DMS53 treated with DMSO at 0.1 percent for 48 hours (cell line): ENCODE measurements around the gene PRR3.

ENCODE experiments used
- DNase-seq: peaks from one replicate; lab custom pipeline; 2025; ENCODE audit not compliant: unreplicated experiment; lab: John Stamatoyannopoulos, UW

The PRR3 gene

DNA sequence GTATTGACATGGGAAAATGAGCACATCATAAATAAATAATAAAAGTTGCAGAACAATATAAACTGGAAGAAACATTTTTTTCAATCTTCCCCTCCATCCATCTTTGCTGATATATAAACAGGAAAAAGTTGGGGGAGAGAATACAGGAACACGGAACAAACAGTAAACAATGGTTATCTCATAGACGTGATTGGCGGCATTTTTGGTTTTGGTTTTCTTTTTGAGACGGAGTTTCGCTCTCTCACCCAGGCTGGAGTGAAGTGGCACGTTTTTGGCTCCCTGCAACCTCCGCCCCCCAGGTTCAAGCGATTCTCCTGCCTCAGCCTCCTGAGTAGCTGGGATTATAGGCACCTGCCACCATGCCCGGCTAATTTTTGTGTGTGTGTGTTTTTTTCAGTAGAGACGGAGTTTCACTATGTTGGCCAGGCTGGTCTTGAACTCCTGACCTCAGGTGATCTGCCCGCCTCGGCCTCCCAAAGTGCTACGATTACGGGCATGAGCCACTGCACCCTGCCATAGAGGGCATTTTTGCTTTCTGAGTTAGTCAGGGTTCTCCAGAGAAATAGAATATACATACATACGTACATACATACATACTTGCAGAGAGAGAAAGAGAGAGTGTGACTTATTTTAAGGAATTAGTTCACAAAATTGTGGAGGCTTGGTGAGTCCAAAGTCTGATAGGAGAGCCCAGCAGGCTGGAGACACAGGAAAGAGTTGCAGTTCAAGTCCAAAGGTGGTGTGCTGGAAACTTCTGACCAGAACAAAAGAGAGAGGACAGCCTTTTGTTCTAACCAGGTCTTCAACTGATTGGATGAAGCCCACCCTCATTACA is 23.4 kb upstream of the PRR3 start:
- DNase-seq = no peak

DNA sequence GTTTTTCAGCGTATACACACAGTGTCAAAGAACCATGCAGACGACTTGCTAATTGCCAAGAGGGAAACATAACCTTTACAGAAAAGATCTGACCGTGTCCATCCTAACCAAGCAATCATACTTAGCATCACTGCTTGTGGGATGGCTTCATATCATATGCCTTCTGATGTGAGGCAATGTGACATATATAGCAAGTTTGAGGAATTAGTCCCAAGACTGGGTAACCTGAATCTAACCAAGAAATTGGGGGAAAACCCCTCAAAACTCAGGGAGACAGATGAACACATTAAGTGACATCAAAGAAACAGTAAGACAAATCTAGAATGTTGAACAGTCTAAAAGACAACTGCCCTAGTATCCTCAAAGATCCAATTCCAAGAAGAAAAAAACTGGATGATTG is 19.2 kb upstream of the PRR3 start:
- DNase-seq = no peak

DNA sequence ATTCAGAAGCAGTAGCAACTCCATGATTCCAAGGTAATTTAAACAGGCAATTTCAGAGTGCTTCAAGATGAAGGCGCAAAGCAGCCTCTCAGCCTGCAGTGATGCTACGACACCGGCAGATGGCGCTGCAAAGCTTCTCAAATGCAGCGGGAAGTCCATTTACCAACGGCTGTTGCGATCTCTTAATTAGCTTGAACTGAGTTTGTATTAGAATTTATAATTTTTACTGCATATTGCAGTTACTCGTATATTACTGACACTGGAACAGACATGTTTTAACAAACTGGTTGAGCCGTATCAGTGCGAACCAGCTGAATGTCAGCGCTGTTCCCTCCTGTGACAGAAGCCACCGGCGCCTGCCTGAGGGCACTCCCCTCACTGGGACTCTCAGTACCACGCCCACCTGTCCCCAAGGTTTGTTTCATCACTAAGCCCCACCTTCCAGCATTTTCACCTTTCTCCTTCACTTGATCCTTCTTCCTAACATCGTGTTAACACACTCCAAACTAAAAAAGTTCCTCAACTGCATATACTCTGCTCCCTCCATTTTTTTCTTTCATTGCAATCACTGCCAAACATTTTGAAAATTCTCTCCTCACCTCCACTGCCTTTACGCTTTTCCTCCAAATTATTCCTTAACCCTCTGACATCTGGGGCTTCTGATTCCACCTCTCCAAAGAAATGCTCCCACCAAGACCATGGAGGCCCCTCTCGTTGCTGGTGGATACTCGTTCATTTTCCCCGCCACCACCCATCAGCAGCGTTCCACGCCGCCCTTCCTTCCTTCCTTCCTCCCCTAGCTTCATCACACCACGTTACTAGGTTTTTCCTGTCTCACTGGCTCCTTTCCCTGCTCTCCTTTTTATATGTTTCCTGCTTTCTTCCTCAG is 15.3 kb upstream of the PRR3 start:
- peak; percentile 68 for DNase-seq

DNA sequence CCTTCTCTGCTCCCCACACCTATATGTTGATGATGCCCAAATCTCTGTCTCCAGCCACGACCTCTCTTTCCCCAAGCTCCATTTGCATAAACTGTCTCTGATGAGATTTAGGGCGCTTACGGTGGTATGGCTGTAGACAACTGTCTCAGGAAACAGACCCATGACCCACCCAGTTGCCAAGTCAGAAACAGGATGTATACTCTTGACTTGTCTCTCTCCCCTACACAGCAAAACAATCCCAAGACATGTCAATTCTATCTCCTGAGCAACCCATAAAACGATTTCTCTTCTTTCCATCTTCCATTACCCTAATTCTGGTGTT is 14.7 kb upstream of the PRR3 start:
- no peak for DNase-seq

DNA sequence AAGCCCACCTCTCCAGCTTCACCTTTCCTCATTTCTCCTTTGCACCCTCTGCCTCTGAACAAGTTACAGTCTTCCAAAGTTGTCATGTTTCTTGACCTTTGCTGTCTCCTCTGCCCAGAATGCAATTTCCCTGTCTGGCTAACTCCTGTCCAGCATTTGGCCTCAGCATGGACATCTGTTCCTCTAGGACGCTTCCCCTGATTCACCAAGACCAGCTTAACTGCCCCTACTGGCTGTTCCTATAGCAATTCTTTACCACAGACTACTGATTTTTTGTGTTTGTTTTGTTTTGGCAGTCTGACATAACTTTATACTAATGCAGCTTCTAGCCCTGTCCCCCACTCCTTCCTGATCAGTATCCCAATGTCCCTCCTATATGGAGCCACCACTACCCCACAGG is 14.2 kb upstream of the PRR3 start:
- no peak for DNase-seq

DNA sequence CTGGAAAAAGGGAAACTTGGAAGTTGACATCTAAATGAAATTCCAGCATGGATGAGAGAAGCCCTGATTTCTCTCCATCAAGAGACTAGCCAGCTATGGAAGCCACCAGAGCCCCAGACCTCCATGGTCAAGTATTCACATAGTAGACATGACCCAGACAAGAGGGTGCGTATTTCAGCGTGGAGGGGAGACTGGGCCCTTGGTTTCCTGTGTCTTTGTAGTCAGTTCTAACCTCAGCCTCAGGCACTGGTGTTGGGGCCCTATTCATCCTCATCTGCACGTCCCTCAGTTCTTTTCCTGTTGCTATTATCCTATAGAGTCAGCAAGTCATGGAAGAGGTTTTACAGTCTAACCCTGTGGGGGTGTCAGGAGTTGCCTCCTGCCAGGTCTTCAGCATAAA is 13.3 kb upstream of the PRR3 start:
- DNase-seq = no peak

DNA sequence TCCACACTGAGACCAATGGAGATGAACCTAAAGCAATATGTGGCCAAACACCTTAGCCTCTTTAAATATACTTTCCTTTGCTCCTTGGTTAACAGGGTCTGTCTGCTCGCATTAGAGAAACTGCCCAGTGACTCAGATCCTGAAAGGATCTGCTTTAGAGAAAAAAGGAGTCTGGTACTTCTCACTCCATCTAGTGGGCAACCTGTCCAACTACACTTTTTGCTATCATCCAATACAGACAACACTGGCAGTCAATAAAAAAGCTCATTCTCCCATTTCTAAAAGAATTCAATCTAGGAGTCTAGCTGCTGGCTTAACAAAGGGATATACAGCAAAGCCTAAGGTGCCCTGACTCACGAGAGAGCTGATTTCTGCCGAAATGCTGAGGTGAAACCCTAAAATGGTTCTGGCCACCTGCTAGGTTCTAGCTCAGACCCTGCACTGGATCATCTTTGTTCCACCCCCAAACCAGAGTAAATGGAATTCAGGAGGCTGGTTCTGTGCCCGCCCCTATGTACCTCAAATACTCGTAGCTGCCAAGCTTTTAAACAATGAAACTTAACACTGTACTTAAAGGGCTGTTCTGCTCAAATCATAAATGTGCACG is 12.3 kb upstream of the PRR3 start:
- DNase-seq = peak; percentile 79

DNA sequence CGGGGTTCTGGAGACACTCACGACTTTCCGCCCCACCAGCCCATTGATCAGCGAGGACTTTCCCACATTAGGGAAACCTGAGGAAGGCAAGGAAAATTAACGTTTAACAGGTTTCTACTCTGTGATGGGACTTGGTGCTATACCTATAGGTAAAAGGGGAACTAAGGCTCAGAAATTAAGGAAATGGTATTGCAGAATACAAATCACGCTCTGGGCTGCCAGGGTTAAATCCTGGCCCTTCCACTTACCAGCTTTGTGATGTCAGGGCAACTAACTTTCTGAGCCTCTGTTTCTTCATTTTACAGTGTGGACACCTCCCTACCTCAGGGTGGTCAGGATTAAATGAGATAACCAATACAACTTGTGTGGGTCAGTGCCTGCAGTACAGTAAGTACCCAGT is 9.6 kb upstream of the PRR3 start:
- no peak for DNase-seq

DNA sequence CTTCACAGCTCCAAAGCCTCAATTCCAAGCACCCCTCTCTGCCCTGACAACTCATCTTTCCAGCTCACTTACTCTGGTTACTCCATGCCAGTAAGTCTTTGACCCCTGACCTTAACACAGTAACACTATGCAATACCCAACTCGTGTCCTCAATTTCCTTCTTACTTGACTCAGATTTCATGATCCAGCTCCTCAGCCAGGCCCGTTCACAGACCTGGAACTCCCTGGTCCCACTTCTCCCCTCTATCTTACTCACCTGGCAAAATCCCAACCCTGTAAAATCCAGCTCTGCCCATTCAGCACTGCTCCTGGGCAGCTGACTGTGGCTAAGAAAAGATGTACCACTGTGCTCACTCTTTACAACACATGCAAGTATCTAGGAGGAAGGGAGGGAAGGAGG is 8.7 kb upstream of the PRR3 start:
- DNase-seq = no peak

DNA sequence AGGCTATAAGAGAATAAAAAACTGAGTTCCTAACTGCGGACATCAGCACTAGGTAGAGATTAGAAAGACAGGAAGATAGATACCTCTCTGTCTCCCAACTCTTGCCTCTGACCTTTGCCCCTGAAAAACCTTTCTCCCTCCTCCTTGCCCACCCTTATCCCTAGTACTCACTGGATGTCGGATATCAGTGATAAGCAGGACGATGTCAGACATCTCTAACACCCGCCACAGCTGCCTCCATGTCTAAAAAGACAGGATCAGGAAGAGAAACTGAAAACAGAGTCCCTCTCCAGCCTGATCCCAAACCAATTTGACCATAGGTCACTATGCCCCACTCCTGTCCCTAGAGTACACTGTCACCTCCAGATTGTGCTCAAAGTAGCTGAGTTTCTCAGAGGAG is 2.7 kb upstream of the PRR3 start:
- no peak for DNase-seq

DNA sequence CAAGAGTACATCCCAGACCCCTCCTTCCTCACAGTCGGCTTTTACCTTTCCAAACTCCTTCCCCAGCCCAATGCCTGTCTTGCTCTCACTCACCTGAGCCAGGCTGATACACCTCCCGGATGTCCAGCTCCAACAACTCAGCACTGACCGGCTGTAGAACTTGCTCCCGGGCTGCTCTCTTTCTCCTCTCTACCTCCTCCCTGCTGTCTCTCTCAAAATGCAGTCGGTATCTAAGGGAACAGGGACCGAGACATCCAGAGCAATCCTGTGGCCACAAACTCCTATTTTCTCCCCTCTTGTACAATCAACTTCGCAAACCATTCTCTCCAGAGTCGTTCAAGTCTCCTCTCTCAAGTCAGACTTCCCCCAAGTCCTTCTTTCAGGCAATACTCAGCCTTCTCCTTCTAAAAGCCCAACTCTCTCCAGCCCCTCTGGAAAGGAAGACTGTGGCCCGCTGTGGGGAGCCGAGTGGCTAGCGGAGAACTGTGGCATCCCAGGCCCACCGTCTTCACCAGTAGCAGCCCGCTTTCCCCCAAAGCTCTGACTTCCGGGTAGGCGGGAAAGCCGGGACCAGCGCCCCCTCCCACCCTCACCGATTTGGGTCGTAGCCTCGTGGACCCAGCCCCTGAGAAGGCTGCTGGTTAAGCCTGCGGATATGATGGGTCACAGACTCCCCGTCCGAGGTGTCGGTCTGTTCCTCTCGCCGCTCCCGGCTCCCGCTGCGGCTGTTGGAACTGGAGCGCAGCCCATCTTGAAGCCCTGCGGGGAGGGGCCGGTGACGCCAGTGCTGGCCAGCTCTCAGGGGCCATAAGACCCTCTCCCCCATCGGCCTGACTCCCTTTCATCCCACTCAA is 1.9 kb upstream of the PRR3 start:
- no peak for DNase-seq

DNA sequence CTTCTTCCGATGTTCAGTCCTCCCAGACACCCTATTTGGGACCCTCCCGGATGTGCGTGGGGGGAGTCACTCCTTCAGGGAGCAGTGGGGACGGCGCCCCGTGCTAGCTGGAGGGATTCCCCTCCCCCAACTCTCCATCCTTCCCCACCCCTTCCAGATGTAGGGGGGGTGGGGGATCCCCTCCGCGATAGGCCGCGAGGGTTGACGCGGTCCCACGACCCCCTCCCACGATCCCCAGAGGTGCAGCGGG is 1.4 kb upstream of the PRR3 start:
- DNase-seq = no peak

DNA sequence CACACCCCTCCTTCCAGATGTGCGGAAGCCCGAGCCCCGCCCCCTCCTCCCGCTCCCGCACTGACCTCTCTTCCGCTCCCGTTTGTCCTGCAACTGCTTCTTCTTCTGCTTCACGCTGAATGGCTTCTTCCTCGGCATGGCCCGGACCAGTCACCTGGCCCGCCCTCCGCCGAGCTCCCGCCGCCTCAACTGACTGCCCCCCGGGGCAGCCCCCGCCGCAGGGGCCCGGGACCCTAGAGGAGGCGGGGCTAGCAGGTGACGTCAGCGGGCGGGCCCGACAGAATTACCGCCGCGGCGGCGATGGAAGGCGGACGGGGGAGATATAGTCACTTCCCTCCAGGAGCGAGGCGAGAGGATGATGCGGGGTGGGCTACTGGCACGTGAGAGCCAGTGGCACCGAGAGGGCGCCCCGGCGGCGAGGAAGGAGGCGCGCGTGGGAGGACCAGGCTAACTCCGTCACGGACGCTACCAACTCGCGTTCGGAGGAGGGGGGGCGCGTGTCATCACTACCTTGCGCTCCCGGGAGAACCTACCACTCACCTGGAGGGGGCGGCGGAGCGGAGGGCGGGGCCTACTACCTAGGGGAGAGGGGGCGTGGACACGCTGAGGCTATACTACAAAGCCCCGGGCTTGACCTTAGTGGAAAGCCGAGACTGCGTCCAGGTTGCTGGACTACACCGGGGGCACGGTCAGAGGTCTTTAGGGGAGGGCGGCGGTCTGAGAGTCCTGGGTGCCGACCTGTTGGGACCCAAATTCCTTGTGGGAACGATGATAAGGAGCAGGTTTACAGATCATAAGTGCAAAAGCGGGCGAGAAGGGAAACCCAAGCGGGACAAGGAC is 809 bp upstream of the PRR3 start, which contains the start of gene GNL1:
TSS of gene GNL1 (minus strand) at position 424 of the 840 bp plus-strand sequence. CDS start at position 138, 286 bp downstream.
- peak; percentile 91 for DNase-seq

DNA sequence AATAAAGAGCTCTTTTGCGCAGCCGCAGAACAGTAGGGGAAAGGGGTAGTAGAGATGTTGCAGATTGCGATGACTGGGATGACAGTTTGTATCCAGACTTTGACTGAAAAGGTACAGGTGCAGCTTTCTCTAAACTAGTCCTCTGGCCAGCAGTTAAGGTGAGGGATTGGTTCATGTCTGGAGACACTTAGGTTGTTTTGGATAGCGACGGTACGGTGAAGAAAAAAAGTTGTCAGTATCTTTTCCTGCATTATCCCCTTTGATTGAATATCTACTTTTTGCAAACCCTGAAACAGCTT is 537 bp downstream of the PRR3 start:
- no peak for DNase-seq

DNA sequence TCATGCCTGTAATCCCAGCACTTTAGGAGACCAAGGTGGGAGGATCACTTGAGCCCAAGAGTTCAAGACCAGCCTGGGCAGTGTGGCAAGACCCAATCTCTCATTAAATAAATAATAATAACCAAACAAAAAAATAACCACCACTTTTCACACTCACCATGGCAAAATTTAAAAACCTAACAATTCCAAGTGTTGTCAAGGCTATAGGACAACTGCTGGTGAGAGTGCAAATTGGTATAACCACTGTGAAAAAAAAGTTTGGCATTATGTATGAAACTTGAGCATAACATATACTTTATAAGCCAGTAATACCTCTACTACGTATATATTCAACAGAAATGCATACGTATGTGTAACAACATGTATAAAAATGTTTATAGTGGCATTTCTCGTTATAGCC is 3.8 kb downstream of the PRR3 start:
- no peak for DNase-seq

DNA sequence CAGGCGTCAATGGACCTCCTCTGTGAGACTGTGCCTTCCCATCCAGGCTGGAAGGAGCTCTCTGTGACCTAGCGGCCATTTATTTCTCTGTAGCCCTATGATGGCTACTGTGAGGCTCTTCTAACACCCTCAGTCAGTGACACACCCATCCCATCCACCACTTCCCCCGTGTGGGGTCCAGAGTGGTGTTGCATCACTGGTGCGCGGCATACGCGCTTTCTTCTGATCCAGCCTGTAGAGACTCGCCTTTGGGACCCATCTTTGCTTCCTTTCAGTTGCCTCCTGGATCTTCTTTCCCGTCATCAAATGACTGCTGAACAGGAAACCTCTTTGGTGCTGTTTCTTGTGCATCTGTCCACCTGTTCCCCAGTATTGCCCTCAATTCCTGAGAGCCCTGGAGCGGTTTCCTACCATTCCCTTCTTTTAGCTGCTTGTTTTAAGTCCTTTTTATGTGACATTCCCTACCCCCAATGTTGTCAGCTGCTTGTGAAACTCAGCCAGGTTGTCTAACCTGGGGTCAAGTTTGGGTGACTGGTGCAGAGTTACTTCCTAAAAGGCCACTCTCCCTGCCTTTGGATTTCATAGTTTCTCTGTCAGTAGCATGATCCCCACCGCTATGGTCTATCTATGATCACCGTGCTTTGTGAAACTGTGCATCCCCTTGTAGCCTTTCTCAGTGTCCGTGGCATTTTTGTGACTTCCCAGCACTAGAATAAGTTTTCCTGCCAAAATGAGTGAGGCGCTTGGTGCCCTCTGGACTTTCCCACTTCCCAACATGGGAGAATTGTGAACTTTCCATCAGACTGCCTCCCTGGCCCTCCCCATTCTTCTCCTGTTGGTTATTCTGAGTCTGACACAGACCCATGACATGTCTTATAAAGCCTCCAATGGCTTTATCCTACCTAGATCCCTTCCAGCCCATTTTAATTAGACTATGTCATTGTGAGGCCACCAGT is 5.7 kb downstream of the PRR3 start:
- no peak for DNase-seq

DNA sequence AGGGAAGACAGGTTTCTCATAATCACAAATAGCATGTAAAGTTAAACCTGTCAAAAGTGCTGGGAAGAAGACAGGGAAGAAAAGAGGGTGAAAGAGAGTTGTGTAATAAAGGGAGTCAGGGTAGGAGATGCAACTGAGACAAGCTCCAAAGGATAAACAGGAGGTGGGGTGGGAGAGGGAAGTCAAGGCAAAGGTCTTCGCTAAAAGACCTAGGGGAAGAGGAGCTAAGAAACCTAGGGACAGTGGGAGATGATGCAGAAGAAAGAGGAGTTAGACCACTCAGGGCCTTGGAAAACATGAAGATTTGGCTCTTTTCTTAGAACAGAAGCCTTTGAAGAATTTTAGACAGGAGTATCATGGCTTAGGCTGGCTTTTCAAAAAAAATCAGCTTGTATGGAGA is 7.0 kb downstream of the PRR3 start:
- no peak for DNase-seq

DNA sequence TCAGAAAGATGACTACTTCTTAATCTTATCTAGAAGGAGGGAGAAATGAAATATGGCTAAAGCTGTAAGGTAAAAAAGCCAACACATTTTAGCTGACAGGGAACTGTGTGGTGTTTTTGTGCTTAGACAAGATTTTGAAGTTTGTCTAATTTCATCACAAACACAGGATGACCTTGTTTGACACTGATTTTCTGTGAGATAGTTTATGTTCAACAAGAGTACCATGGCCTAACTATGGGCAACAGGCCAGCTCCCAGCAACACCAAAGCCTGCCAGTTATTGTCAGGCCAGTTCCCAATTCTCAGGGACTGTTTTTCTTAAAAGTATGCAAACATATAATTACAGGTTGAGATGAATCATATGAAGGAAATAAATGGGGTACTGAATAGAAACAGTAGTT is 8.7 kb downstream of the PRR3 start:
- no peak for DNase-seq

DNA sequence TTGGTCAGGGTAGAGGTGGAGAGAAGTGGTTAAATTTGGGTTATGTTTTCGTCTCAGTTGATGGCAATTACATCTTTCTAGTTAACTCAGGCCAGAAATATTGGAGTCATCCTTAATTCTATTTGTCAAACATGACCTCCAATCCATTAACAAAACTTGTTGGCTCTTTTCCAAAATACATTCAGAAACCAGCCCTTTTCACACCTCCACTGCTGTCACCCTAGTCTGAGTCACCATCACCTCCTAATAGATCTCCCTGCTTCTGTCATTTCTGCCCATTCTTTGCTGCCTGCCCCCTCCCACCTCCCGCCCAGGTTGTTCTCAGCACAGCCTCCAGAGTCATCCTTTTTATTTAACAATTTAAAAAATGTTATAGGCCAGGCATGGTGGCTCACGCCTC is 11.2 kb downstream of the PRR3 start:
- no peak for DNase-seq

DNA sequence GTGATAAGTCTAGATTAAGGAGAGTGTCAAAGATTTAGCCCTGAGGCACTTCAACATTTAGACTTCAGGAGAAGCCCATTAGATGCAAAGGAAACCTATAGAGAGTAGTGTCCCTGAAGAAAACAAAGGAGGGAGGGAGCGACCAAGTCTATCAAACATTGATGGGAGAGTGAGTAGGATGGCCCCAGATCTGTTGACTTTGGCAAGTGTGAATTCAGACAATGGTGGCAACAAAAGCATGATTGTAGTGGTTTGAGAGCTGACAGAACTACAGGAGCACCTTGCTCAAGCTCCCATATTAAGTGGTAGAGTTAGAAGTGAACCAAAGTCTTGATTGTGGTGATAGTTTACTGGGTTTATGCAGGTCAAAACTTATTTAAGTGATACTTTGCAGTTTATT is 13.2 kb downstream of the PRR3 start:
- no peak for DNase-seq
